Body of pancreas (tissue), 4 donors: ENCODE results near the gene PSD.

Experiments used
- CTCF ChIP-seq, 7 experiments: fragments of 450-650 bp in 4 of 7; fragments of 200-600 bp in 3 of 7; sonication (generic) in 3 of 7; IDR thresholded peaks; one replicate each; pipeline ENCODE4 v1.5.1; 2016 to 2019; ENCODE audit warnings: antibody characterized with exemption in 7 of 7
- POLR2A ChIP-seq, 3 donors: fragments of 450-650 bp; IDR thresholded peaks; one replicate each; pipeline ENCODE4 v1.6.1; 2016; ENCODE audit warnings: antibody characterized with exemption in 3 of 3, mild to moderate bottlenecking in 2 of 3

- TF ChIP-seq CTCF (IDR thresholded peaks at IDR 0.05) (no peak), POLR2A (IDR thresholded peaks at IDR 0.05) (no peak)
These were observed 33.8 kb downstream of the PSD start for GRCh38 chr10:102384606-102385429.
